Right lobe of liver (tissue), 6 donors: ENCODE measurements around the gene ANXA3. TPM values are rescaled to one million over a fixed set of nuclear protein-coding genes. Genes with fewer than 3 reads are reported as not detected.

Experiments
- ATAC-seq, 4 donors: fragments of 200-7000 bp; cut with Tn5 transposase; one replicate each; pipeline ENCODE4 v1.9.1; 2020; ENCODE audit warnings: mild to moderate bottlenecking in 4 of 4, moderate library complexity in 4 of 4
- DNase-seq, 3 donors: peaks; one replicate each; pipeline ENCODE4 v3.0.0-alpha.2; 2020
- H3K27ac ChIP-seq, 3 donors: fragments of 200-600 bp; one replicate each; pipeline ENCODE4 v1.8.0; 2022
- H3K27me3 ChIP-seq, 2 donors: fragments of 200-600 bp; one replicate each; pipeline ENCODE4 v1.8.0; 2022
- H3K36me3 ChIP-seq, 4 donors: fragments of 200-600 bp; sonication (generic) in 1 of 4; one replicate each; pipeline versions ENCODE4 v1.5.1 to v1.8.0; 2017 to 2022; ENCODE audit warnings: control low read depth in 1 of 4
- H3K4me1 ChIP-seq, 4 donors: fragments of 200-600 bp; sonication (generic) in 1 of 4; one replicate each; pipeline versions ENCODE4 v1.5.1 to v1.8.0; 2017 to 2022; ENCODE audit warnings: control low read depth in 1 of 4
- H3K4me3 ChIP-seq, 3 donors: fragments of 200-600 bp; one replicate each; pipeline ENCODE4 v1.8.0; 2022
- H3K9me3 ChIP-seq, 4 donors: fragments of 200-600 bp; sonication (generic) in 1 of 4; one replicate each; pipeline versions ENCODE4 v1.5.1 to v1.8.0; 2017 to 2022; ENCODE audit warnings: control low read depth in 1 of 4
- POLR2A ChIP-seq: fragments of 450-650 bp; IDR thresholded peaks from one replicate; pipeline ENCODE4 v1.6.1; 2017; ENCODE audit warnings: antibody characterized with exemption, mild to moderate bottlenecking
- WGBS: methylation state at CpG from one replicate; pipeline ENCODE4 v1.1.6; 2018; ENCODE audit warnings: low coverage, low lambda C conversion rate; ENCODE audit not compliant: insufficient coverage; ENCODE audit errors: missing lambda C conversion rate; 5-methylcytosine and 5-hydroxymethylcytosine counted together
- intact Hi-C, 2 donors: fragments of 100-400 bp; cut with DNase I; formaldehyde crosslinking; loops; one replicate each; pipeline versions ENCODE4 v1.11.2 to v1.14.1; 2022
- total RNA-seq, 6 experiments: library from RNA; depleted of rRNA in 2 of 6; stranded (reverse); fragments of >200 nt in 2 of 6; fragmentation: NEBNext Ultra II Directional in 3 of 6; extraction: Animal tissue kit (Norgen Biotek cat#: 25700) in 3 of 6; gene quantifications; one replicate each; pipeline versions ENCODE4 v1.1.0 to v1.2.4, GENCODE V29; 2016 to 2023
- TF ChIP-seq, protein P1 (sequence below), 4 donors: fragments of 200-600 bp in 3 of 4; fragments of 450-650 bp in 1 of 4; IDR thresholded peaks; one replicate each; pipeline versions ENCODE4 v1.5.1 to v1.8.0; 2016 to 2022; ENCODE audit warnings: antibody characterized with exemption in 4 of 4, mild to moderate bottlenecking in 2 of 4
- donor health status: DM: no; HTN: yes; CAD: no.
- donor health status: DM: no; HTN: no; CAD: no.
- donor health status: DM: no; HTN: no; CAD: no.
- donor health status: DM: no; HTN: yes; CAD: no.
- donor health status: DM: no; HTN: yes; CAD: no.

Gene ANXA3
- total RNA-seq, 6 experiments from 2014 or later, result 0.95 to 3.4 (median 2.0) TPM

- intact Hi-C loops, result no loop called here
- ATAC-seq, result no peak
- no peaks in the 10 kb centered on the region for H3K36me3 ChIP-seq
- no peaks in the 10 kb centered on the region for H3K27me3 ChIP-seq
- no peak for DNase-seq
- H3K9me3 ChIP-seq, result no peaks in the 10 kb centered on the region
- no peak overlapping the region for H3K4me3 ChIP-seq
- no peak overlapping the region for H3K27ac ChIP-seq
- peaks cover 0 to 14% (median 4%) of the 10 kb centered on the region in 4 donors for H3K4me1 ChIP-seq
- TF ChIP-seq, protein P1, sequence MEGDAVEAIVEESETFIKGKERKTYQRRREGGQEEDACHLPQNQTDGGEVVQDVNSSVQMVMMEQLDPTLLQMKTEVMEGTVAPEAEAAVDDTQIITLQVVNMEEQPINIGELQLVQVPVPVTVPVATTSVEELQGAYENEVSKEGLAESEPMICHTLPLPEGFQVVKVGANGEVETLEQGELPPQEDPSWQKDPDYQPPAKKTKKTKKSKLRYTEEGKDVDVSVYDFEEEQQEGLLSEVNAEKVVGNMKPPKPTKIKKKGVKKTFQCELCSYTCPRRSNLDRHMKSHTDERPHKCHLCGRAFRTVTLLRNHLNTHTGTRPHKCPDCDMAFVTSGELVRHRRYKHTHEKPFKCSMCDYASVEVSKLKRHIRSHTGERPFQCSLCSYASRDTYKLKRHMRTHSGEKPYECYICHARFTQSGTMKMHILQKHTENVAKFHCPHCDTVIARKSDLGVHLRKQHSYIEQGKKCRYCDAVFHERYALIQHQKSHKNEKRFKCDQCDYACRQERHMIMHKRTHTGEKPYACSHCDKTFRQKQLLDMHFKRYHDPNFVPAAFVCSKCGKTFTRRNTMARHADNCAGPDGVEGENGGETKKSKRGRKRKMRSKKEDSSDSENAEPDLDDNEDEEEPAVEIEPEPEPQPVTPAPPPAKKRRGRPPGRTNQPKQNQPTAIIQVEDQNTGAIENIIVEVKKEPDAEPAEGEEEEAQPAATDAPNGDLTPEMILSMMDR (IDR thresholded peaks at IDR 0.05), result no peak
- WGBS, result 51% methylated on average over 2 of the region's 2 CpGs
Observed at GRCh38 chr4:78625073-78625472, 73.5 kb downstream of the ANXA3 start.

DNA sequence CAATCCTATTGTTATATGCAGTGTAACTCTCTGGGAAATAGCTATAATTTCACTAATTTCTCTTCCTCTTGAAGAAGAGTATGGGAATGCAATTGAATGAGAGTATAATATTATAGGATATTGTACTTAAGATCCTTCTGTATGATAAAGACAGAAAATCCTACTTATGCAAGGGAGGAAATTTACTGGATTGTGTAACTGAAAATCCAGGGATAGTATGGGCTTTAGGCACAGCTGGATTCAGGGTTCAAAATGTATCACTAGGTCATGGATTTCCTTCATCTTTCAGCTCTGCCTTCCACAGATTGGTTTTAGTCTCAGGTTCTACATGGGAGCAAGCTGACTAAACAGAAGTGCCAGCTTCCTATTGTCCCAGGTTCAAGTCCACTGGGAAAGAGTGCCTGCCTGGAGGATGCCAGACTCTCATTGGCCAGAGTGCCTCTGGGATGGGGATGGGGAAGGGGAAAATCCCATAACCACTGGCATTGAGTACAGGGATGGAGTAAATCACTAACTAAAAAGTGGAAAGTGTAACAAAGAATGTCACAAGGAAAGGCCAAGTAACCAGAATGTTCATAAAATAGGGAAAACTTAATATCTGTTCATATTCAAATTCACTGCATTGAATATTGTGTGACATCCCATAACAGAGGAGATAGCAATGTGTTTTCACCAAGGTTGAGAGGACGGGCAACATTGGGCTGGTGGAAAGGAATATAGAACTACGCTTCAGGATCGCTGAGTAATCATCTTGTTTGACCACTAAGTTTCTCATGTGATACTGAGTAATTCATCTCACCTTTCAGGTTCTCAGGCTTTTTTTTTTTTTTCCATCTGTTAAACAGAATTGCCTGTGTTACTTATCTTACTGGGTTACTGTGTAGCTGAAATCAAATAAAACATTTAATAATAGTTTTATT is 75.7 kb downstream of the ANXA3 start:
- no peak overlapping the region for H3K4me3 ChIP-seq
- peaks cover 0 to 14% (median 4%) of the 10 kb centered on the region in 4 donors for H3K4me1 ChIP-seq
- WGBS, result 75% methylated on average over 3 of the region's 3 CpGs
- no peak overlapping the region for H3K27ac ChIP-seq
- intact Hi-C loops, result no loop called here
- DNase-seq, result no peak
- ATAC-seq, result no peak
- no peaks in the 10 kb centered on the region for H3K27me3 ChIP-seq
- TF ChIP-seq, protein P1 (IDR thresholded peaks at IDR 0.05), result no peak
- TF ChIP-seq POLR2A, result no peak
- H3K36me3 ChIP-seq, result no peaks in the 10 kb centered on the region
- no peaks in the 10 kb centered on the region for H3K9me3 ChIP-seq

- no peak for TF ChIP-seq POLR2A
- TF ChIP-seq, protein P1 (IDR thresholded peaks at IDR 0.05), result no peak
- Histone ChIP-seq H3K27me3 (no peaks in the 10 kb centered on the region), H3K4me3 (no peak overlapping the region), H3K36me3 (no peaks in the 10 kb centered on the region), H3K27ac (no peak overlapping the region), H3K4me1 (peaks cover 0 to 14% (median 4%) of the 10 kb centered on the region in 4 donors), H3K9me3 (no peaks in the 10 kb centered on the region)
- intact Hi-C loops, result no loop called here
- WGBS, result 84% methylated on average over 4 of the region's 4 CpGs
- DNase-seq (no peak), ATAC-seq (peak in 3 of 4 donors; percentile 36 to 68 (median 49))
Observed at GRCh38 chr4:78627966-78628678, 76.6 kb downstream of the ANXA3 start.

GRCh38 chr4:78629991-78630541 is 78.5 kb downstream of the ANXA3 start:
- no peak for DNase-seq
- intact Hi-C loops, result no loop called here

More at GRCh38 chr4:78629991-78630541, 78.5 kb downstream of the ANXA3 start:
- H3K4me1 ChIP-seq, result peaks cover 0 to 14% (median 4%) of the 10 kb centered on the region in 4 donors
- H3K27ac ChIP-seq, result no peak overlapping the region
- H3K27me3 ChIP-seq, result no peaks in the 10 kb centered on the region
- H3K9me3 ChIP-seq, result no peaks in the 10 kb centered on the region
- no peak overlapping the region for H3K4me3 ChIP-seq
- ATAC-seq, result peak in 2 of 4 donors; percentile 38 to 60
- TF ChIP-seq, protein P1 (IDR thresholded peaks at IDR 0.05), result no peak
- 51% methylated on average over 2 of the region's 4 CpGs for WGBS
- H3K36me3 ChIP-seq, result no peaks in the 10 kb centered on the region
